HepG2 (cell line): ENCODE data around the gene PKNOX2. TPM values are rescaled to one million over a fixed set of nuclear protein-coding genes. Genes with fewer than 3 reads are reported as not detected.

ENCODE experiments used
- ATAC-seq: fragments of 200-7000 bp; cut with Tn5 transposase; 3 replicates; pipeline ENCODE4 v1.9.1; 2020; ENCODE audit warnings: mild to moderate bottlenecking, moderate library complexity
- BruUV-seq: library from RNA; stranded (reverse); fragments of 400-500 nt; replicated peaks from 2 replicates; lab custom pipeline; 2021; lab: Mats Ljungman, UMichigan
- CTCF ChIA-PET: fragments of 300-600 bp; formaldehyde crosslinking; extraction: SDS; loops from one replicate; lab custom pipeline; 2021; ENCODE audit warnings: low total read pairs, inconsistent platforms, low intra/inter-chr PET ratio; lab: Yijun Ruan, JAX
- POLR2A ChIA-PET: fragments of 350-600 bp; sonication (Branson Sonifier 250); formaldehyde crosslinking; loops from one replicate; lab custom pipeline; 2020; ENCODE audit warnings: antibody characterized with exemption, inconsistent platforms; lab: Yijun Ruan, JAX
- DNase-seq: peaks from one replicate; pipeline ENCODE4 v3.0.0-alpha.2; 2015; ENCODE audit warnings: low spot score
- FAIRE-seq: peaks from 3 replicates; lab custom pipeline; 2011; peaks lifted over from hg19 to GRCh38; lab: Jason Lieb, UNC
- H2AFZ ChIP-seq: one replicate; pipeline ENCODE4 v1.6.1; 2011; ENCODE audit warnings: low read length, inconsistent platforms
- H3K27ac ChIP-seq: fragments of 300-600 bp; 3 replicates; pipeline ENCODE4 v1.8.0; 2011; ENCODE audit warnings: mixed run types, mild to moderate bottlenecking, mixed read lengths, low read length, inconsistent platforms; ENCODE audit not compliant: insufficient read depth; ENCODE audit errors: extremely low read length
- H3K27me3 ChIP-seq, 2 experiments: fragments of 200-600 bp in 1 of 2; 2 replicates in 1 of 2; 3 replicates in 1 of 2; pipeline versions ENCODE4 v1.6.0 to v1.8.0; 2011; ENCODE audit warnings: low read length in 2 of 2, mild to moderate bottlenecking in 2 of 2, moderate library complexity in 2 of 2, inconsistent platforms in 1 of 2; ENCODE audit not compliant: insufficient read depth in 2 of 2, control insufficient read depth in 1 of 2
- H3K36me3 ChIP-seq, 2 experiments: fragments of 200-600 bp in 1 of 2; replicated peaks in 1 of 2; 2 replicates in 1 of 2; 3 replicates in 1 of 2; pipeline versions ENCODE4 v1.5.1 to v1.8.0; 2011; ENCODE audit warnings: low read length in 2 of 2, inconsistent platforms in 1 of 2; ENCODE audit not compliant: insufficient read depth in 2 of 2, control insufficient read depth in 1 of 2
- H3K4me1 ChIP-seq: 2 replicates; pipeline ENCODE4 v1.5.1; 2012; ENCODE audit warnings: low read length, inconsistent platforms; ENCODE audit not compliant: insufficient read depth
- H3K4me2 ChIP-seq: 2 replicates; pipeline ENCODE4 v1.6.0; 2011; ENCODE audit warnings: low read depth, low read length, inconsistent platforms
- H3K4me3 ChIP-seq, 3 experiments: fragments of 200-600 bp in 1 of 3; sonication (generic), shearing (Covaris generic) in 1 of 3; replicated peaks in 1 of 3; 2 replicates each; pipeline ENCODE4 v1.5.1; 2011 to 2016; ENCODE audit warnings: low read length in 3 of 3, inconsistent platforms in 2 of 3, low read depth in 2 of 3, mild to moderate bottlenecking in 2 of 3, control low read depth in 1 of 3, mixed read lengths in 1 of 3; ENCODE audit not compliant: insufficient read depth in 1 of 3
- H3K79me2 ChIP-seq: one replicate; pipeline ENCODE4 v1.6.1; 2011; ENCODE audit warnings: low read length, inconsistent platforms; ENCODE audit not compliant: insufficient read depth
- H3K9ac ChIP-seq: 2 replicates; pipeline ENCODE4 v1.6.0; 2011; ENCODE audit warnings: mild to moderate bottlenecking, low read depth, low read length, inconsistent platforms; ENCODE audit not compliant: insufficient read depth
- H3K9me3 ChIP-seq: 2 replicates; pipeline ENCODE4 v1.5.1; 2012; ENCODE audit warnings: mild to moderate bottlenecking, low read length
- H4K20me1 ChIP-seq: 2 replicates; pipeline ENCODE4 v1.6.0; 2011; ENCODE audit warnings: inconsistent platforms, mild to moderate bottlenecking, low read length, moderate library complexity; ENCODE audit not compliant: insufficient read depth
- IKZF4 ChIP-seq: sonication (generic); formaldehyde crosslinking; IDR thresholded peaks from 2 replicates; pipeline ENCODE4 v1.5.1; 2020; ENCODE audit warnings: borderline replicate concordance, mild to moderate bottlenecking, low read depth, missing genetic modification reagents; ENCODE audit errors: not compliant biosample characterization
- MAZ ChIP-seq, 2 experiments: sonication (generic) in 1 of 2; formaldehyde crosslinking in 1 of 2; IDR thresholded peaks; 2 replicates each; pipeline versions ENCODE4 v1.5.0 to v1.6.1; 2012 to 2020; ENCODE audit warnings: low read depth in 2 of 2, mild to moderate bottlenecking in 2 of 2, borderline replicate concordance in 1 of 2, improper control_type of control experiment in 1 of 2, low read length in 1 of 2, missing genetic modification reagents in 1 of 2, moderate library complexity in 1 of 2
- PRPF4 ChIP-seq: fragments of 200-400 bp; formaldehyde crosslinking; IDR thresholded peaks from 2 replicates; pipeline ENCODE4 v1.6.1; 2016; ENCODE audit warnings: low read length, low read depth; ENCODE audit not compliant: poor library complexity, severe bottlenecking
- RBM22 ChIP-seq: fragments of 200-400 bp; formaldehyde crosslinking; optimal IDR thresholded peaks from 2 replicates; pipeline ENCODE3; 2017; ENCODE audit warnings: mild to moderate bottlenecking, low read length, moderate library complexity
- SETDB1 ChIP-seq: sonication (generic); formaldehyde crosslinking; IDR thresholded peaks from 2 replicates; pipeline ENCODE4 v1.5.1; 2020; ENCODE audit warnings: missing genetic modification reagents, mild to moderate bottlenecking, borderline replicate concordance
- SMARCC2 ChIP-seq: fragments of 450-650 bp; IDR thresholded peaks from 2 replicates; pipeline ENCODE4 v1.6.1; 2017; ENCODE audit warnings: antibody characterized with exemption, mild to moderate bottlenecking
- SP1 ChIP-seq, 2 experiments: fragments of 450-650 bp in 1 of 2; sonication (generic) in 1 of 2; formaldehyde crosslinking in 1 of 2; IDR thresholded peaks; 2 replicates each; pipeline versions ENCODE4 v1.4.0 to v1.6.1; 2016 to 2020; ENCODE audit warnings: missing genetic modification reagents in 1 of 2
- ZNF3 ChIP-seq: IDR thresholded peaks from 2 replicates; pipeline ENCODE4 v1.7.0; 2017; ENCODE audit warnings: inconsistent platforms
- ZNF329 ChIP-seq: sonication (generic); formaldehyde crosslinking; IDR thresholded peaks from 2 replicates; pipeline ENCODE4 v1.9.0; 2021; ENCODE audit warnings: low read depth, mild to moderate bottlenecking, missing genetic modification reagents
- ZNF382 ChIP-seq: sonication (generic); formaldehyde crosslinking; IDR thresholded peaks from 2 replicates; pipeline ENCODE4 v1.5.0; 2020; ENCODE audit warnings: missing genetic modification reagents, mild to moderate bottlenecking, borderline replicate concordance
- ZZZ3 ChIP-seq: sonication (generic); formaldehyde crosslinking; IDR thresholded peaks from 2 replicates; pipeline ENCODE4 v1.4.0; 2020; ENCODE audit warnings: missing genetic modification reagents, mild to moderate bottlenecking, borderline replicate concordance
- WGBS: methylation state at CpG from one replicate; pipeline ENCODE4 v1.1.6; 2017; ENCODE audit warnings: low lambda C conversion rate; 5-methylcytosine and 5-hydroxymethylcytosine counted together
- in situ Hi-C: cut with HindIII; loops from 2 replicates; pipeline ENCODE4 v1.10.0; 2017; ENCODE audit warnings: low pct_unique_long_range_greater_than_20kb; ENCODE audit not compliant: extremely low pct_ligation_motif_present
- intact Hi-C: fragments of 100-400 bp; cut with micrococcal nuclease; formaldehyde crosslinking; loops from one replicate; pipeline ENCODE4 v1.10.0; 2022; ENCODE audit not compliant: unreplicated experiment
- polyA plus RNA-seq, 8 experiments: library from polyadenylated mRNA; depleted of rRNA in 3 of 8; stranded (reverse) in 7 of 8; unstranded in 1 of 8; fragments of >200 nt; fragmentation: Illumina TruSeq in 4 of 8; extraction: Trizol in 4 of 8; gene quantifications; 2 replicates each; pipeline versions ENCODE4 v1.2.1 to v1.2.3, GENCODE V29; 2011 to 2016; ENCODE audit warnings: low read depth in 4 of 8, missing spikeins in 1 of 8, mixed read lengths in 1 of 8; ENCODE audit not compliant: insufficient read depth in 1 of 8
- total RNA-seq, 5 experiments: library from RNA; depleted of rRNA; stranded (reverse); fragments of >200 nt; fragmentation: Illumina TruSeq; extraction: Trizol; gene quantifications; 2 replicates each; pipeline ENCODE4 v1.2.3, GENCODE V29; 2016; ENCODE audit warnings: low read depth in 1 of 5
- TF ChIP-seq, protein P1 (sequence below): sonication (generic); formaldehyde crosslinking; IDR thresholded peaks from 2 replicates; pipeline ENCODE4 v1.5.1; 2020; ENCODE audit warnings: missing genetic modification reagents, mild to moderate bottlenecking, borderline replicate concordance
- TF ChIP-seq, protein P2 (sequence below): sonication (generic); formaldehyde crosslinking; IDR thresholded peaks from 2 replicates; pipeline ENCODE4 v1.4.0; 2020; ENCODE audit warnings: missing genetic modification reagents
- TF ChIP-seq, protein P3 (sequence below): sonication (generic); formaldehyde crosslinking; IDR thresholded peaks from 2 replicates; pipeline ENCODE4 v1.5.0; 2020; ENCODE audit warnings: missing genetic modification reagents

PKNOX2 gene
- total and polyA plus RNA-seq, 2 of the 13 experiments (the other 11 are each of a cell fraction or from before 2014, with no cell fraction given), result not detected

DNA sequence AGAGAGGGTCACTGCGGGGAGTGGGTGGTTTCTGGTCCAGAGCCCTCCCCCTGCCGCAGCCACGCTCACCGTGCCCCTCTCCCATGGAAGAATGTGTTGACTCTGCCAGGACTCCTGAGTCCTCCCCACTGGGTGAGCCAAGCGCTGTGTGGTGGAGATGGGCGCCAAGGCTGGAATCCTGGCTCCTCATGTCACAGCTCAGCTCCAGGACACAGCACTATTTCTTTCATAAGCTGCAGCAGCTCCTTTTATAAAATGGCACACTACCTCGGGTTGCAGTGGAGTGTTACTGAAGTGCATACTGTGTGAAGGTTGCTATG is 247.6 kb downstream of the PKNOX2 start (continued):
- TF ChIP-seq, protein P1, sequence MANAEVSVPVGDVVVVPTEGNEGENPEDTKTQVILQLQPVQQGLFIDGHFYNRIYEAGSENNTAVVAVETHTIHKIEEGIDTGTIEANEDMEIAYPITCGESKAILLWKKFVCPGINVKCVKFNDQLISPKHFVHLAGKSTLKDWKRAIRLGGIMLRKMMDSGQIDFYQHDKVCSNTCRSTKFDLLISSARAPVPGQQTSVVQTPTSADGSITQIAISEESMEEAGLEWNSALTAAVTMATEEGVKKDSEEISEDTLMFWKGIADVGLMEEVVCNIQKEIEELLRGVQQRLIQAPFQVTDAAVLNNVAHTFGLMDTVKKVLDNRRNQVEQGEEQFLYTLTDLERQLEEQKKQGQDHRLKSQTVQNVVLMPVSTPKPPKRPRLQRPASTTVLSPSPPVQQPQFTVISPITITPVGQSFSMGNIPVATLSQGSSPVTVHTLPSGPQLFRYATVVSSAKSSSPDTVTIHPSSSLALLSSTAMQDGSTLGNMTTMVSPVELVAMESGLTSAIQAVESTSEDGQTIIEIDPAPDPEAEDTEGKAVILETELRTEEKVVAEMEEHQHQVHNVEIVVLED (CRISPR knock-in tag), result no peak
- TF ChIP-seq IKZF4 (no peak), ZNF382 (no peak), SMARCC2 (no peak), PRPF4 (no peak), ZNF329 (CRISPR knock-in tag) (no peak)

DNA sequence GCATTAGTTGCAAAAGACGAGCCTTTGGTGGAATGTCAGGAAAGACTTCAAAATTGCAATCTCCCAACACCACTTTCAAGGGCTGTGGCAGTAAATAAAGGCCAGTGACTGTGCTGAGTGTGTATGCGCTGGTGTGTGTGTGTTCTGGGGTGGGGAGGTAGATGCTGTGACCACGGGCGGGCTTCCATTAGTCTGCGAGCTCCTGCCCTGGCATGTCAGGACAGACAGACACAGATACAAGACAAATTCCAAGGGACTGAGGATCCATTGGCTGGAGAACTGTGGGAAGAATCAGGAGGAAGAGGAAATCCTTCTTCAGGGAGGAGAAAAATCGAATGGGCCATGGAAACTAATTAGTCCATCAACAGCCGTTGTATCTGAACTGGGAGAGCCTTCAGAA is 248.0 kb downstream of the PKNOX2 start:
- intact Hi-C loops, result no loop called here
- H2AFZ ChIP-seq, result no peak overlapping the region
- H3K4me1 ChIP-seq, result no peaks in the 10 kb centered on the region
- DNase-seq, result no peak
- no peaks in the 10 kb centered on the region for H4K20me1 ChIP-seq
- in situ Hi-C loops, result no loop called here
- H3K27ac ChIP-seq, result no peak overlapping the region
- BruUV-seq, result no TSS peak
- no peaks in the 10 kb centered on the region for H3K79me2 ChIP-seq
- POLR2A ChIA-PET, result no interaction called here
- FAIRE-seq, result no peak
- CTCF ChIA-PET, result no interaction called here
- WGBS, result 40% methylated on average over 7 of the region's 7 CpGs
- no peak for ATAC-seq
- no peak overlapping the region for H3K4me2 ChIP-seq
- no peak overlapping the region for H3K9ac ChIP-seq
- no peak overlapping the region for H3K4me3 ChIP-seq
- no peaks in the 10 kb centered on the region for H3K36me3 ChIP-seq
- H3K9me3 ChIP-seq, result no peaks in the 10 kb centered on the region
- peaks cover 15 to 57% of the 10 kb centered on the region in 2 experiments for H3K27me3 ChIP-seq
- TF ChIP-seq ZZZ3 (CRISPR knock-in tag) (no peak), ZNF329 (CRISPR knock-in tag) (no peak), RBM22 (no peak), ZNF3 (CRISPR knock-in tag) (no peak), SP1 (IDR thresholded peaks at IDR 0.05) (no peak), SP1 (CRISPR knock-in tag; IDR thresholded peaks at IDR 0.05) (no peak), MAZ (IDR thresholded peaks at IDR 0.05; ENCODE audit: borderline replicate concordance, low read depth, low read length) (no peak), MAZ (CRISPR knock-in tag; IDR thresholded peaks at IDR 0.05; ENCODE audit: low read depth) (no peak), SETDB1 (CRISPR knock-in tag) (no peak)
- TF ChIP-seq, protein P2, sequence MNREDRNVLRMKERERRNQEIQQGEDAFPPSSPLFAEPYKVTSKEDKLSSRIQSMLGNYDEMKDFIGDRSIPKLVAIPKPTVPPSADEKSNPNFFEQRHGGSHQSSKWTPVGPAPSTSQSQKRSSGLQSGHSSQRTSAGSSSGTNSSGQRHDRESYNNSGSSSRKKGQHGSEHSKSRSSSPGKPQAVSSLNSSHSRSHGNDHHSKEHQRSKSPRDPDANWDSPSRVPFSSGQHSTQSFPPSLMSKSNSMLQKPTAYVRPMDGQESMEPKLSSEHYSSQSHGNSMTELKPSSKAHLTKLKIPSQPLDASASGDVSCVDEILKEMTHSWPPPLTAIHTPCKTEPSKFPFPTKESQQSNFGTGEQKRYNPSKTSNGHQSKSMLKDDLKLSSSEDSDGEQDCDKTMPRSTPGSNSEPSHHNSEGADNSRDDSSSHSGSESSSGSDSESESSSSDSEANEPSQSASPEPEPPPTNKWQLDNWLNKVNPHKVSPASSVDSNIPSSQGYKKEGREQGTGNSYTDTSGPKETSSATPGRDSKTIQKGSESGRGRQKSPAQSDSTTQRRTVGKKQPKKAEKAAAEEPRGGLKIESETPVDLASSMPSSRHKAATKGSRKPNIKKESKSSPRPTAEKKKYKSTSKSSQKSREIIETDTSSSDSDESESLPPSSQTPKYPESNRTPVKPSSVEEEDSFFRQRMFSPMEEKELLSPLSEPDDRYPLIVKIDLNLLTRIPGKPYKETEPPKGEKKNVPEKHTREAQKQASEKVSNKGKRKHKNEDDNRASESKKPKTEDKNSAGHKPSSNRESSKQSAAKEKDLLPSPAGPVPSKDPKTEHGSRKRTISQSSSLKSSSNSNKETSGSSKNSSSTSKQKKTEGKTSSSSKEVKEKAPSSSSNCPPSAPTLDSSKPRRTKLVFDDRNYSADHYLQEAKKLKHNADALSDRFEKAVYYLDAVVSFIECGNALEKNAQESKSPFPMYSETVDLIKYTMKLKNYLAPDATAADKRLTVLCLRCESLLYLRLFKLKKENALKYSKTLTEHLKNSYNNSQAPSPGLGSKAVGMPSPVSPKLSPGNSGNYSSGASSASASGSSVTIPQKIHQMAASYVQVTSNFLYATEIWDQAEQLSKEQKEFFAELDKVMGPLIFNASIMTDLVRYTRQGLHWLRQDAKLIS (CRISPR knock-in tag), result no peak
- TF ChIP-seq, protein P3, sequence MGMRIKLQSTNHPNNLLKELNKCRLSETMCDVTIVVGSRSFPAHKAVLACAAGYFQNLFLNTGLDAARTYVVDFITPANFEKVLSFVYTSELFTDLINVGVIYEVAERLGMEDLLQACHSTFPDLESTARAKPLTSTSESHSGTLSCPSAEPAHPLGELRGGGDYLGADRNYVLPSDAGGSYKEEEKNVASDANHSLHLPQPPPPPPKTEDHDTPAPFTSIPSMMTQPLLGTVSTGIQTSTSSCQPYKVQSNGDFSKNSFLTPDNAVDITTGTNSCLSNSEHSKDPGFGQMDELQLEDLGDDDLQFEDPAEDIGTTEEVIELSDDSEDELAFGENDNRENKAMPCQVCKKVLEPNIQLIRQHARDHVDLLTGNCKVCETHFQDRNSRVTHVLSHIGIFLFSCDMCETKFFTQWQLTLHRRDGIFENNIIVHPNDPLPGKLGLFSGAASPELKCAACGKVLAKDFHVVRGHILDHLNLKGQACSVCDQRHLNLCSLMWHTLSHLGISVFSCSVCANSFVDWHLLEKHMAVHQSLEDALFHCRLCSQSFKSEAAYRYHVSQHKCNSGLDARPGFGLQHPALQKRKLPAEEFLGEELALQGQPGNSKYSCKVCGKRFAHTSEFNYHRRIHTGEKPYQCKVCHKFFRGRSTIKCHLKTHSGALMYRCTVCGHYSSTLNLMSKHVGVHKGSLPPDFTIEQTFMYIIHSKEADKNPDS (CRISPR knock-in tag), result no peak
